DMS114 treated with DMSO at 0.1 percent for 48 hours (cell line): ENCODE results near the gene RGS18.
"Not testable (repeated sequence)": the region's sequence is repeated elsewhere in the genome, so short reads cannot be mapped to it uniquely, and the experiment has no call there.

Experiments
- DNase-seq: peaks from one replicate; lab custom pipeline; 2025; ENCODE audit not compliant: unreplicated experiment; lab: John Stamatoyannopoulos, UW

RGS18 gene, protein sequence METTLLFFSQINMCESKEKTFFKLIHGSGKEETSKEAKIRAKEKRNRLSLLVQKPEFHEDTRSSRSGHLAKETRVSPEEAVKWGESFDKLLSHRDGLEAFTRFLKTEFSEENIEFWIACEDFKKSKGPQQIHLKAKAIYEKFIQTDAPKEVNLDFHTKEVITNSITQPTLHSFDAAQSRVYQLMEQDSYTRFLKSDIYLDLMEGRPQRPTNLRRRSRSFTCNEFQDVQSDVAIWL

DNA sequence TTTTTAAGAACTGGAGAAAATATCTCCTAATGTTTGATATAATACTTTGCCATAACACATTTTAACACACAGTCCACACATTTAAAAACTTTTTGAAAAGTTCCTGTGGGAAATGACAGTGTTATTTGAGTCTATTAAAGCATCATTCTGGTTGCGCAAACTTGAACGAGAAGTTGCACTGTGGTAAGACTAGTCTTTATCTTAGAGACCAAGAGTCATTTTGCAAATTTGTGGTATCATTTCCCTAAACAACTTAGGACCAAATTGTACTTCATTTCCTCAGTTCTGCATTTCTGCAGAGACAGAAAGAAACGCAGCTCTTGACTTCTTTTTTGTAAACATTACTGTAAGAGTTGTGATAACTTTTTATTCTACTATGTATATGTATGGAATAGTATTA is at the start of gene RGS18:
RGS18 (plus strand) TSS at position 282 of the 400 bp plus-strand sequence. CDS start 176 bp downstream, outside the sequence.
- DNase-seq, result no peak

DNA sequence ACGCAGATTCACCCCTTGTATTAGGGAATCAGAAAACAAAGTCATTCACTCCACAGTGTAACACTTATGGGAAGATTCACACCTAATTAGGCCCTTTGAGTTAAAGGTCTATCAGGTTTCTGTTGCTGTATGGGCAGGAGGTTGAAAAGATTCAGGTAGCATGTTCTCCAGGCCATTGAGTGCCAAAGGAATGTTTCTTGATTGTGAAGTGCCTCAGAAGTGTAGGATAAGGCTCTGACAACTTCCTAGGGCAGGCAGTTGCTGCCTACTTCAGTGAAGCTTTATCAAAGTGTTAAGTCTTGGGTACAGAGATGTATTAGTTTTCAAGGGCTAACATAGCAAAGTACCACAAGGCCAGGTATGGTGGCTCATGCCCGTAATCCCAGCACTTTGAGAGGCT is 48.7 kb upstream of the RGS18 start:
- no peak for DNase-seq

DNA sequence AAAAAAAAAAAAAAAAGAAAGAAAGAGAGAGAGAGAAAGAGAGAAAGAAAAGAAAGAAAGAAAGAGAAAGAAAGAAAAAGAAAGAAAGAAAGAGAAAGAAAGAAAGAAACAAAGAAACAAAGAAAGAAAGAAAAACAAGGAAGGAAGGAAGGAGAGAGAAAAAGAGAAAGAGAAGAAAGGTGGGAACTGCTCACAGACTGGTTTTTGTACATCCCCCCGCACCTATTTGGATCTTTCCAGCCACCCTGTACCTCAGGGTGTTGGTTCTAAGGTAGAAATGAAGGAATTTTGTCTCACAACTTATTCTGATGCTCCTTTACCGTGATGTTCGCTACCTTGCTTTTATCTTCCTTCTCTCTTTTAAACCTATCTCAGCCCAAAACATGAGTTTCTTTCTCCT is 43.3 kb upstream of the RGS18 start:
- no peak for DNase-seq

DNA sequence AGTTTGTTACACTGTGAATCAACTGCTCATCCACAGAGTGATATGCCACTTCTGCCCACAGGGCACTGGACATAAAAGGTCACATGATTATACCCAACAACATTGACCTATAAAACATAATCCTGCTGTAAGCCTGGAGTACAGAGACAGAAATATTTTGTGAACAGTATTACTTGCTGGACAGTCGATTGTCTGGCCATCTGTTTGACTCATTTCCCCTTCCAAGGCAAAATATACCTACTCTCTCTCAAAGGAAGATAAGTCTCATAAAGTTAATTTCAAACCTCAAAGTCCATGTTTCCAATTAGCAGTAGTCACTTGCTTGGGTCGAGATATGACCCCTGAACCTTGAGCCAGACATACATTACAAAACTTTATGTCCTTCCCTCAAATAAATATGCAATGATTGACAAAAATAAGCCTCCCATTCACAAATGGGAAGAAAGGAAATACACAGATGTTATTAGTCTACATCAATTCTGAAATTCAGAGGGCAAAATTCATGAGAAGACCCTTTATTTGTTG is 39.3 kb upstream of the RGS18 start:
- DNase-seq, result no peak

DNA sequence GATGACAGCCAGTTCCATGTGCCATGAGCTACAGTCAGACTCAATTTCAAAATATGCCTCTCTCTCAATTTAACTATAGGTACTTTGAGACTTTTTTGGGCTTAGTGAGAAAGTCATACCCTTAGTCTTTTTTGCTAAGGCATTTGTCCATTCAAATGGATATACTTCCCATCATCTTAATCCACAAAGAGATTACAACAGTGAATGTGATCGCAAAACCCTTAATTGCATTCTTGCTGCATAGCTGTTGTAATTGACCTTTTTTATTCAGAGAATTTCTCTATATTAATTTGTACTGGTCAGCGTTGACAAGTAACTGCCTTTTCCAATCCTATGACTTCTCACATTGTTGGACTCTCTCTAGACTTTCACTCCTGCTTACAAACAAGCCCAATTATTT is 38.6 kb upstream of the RGS18 start:
- no peak for DNase-seq

DNA sequence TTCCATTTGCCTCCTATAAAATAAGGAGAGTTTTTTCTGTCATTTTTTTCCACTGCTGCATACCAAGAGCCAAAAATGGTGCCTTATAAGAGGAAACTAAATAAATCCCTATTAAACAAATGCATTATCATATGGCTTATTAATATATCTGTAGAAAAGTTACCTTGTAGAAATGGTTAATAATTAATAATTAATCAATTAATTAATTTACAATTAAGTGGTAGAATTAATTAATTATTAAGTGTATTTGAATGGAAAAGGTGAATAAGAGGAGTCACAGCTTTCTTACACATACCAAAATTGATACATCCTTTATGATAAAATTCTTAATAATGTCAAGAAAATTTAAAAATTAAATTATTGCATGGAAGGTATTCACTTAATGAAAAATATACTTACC is 35.6 kb upstream of the RGS18 start:
- no peak for DNase-seq

DNA sequence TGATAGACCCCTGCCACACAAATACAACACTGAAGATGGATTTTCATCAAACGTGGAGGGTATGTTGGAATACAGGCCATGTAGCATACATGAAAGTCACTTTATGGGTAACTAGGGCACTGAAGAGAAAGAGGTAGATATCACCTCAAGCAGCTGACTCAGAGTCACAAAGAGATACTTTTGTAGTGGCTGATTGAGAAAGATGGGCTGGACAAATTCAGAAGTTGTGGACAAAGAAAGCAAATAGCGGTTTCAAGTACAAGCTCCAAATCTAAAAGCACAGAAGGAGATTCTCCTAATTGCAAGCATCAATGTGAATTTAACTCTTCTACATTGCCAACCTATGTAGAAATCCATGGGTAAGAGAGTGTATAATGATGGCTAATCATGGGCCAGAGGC is 35.0 kb upstream of the RGS18 start:
- no peak for DNase-seq

DNA sequence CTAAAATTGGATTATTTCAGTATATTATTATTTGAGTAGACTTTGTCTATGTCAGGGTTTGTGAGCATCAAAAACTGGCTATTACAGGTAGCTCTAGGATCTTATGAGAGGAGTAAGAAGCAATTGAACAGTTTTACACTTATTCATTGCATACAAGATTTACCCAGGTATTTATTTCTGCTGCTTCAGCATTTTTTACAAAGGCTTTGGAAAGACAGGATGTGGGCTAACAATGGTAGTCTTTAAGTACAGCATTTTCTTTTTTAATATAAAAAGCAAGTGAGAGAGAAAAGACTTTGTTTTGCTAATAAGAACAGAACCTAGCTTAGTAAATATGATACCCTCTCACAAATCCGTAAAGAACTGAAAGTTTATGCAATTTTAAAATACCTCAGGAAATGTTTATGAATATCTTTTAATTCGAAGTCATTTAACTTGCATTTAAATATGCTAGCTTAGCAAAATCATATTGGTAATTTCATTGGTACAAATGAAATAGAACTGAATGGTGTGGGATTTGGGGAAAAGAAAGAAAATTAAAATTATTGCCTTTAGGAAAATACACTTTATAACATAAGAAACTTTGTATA is 32.1 kb upstream of the RGS18 start:
- DNase-seq, result no peak

DNA sequence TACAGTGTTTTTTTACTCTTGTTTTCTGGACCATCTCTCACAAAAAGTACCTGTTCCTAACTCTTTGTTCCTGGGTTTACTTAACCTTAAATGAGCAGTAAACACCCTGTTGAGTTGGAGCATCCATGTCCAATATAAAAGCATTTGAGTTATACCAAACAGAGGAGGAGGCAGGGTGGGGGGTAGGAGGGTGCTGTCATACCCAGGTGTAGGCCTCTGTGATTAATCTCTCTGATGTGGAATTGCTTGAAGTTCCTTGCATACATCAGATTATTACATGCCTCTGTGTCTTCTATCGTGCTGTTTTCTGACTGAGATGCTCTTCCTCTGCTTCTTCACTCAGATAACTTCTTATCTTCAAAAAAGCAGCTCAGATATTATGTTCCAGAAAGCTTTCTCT is 28.1 kb upstream of the RGS18 start:
- DNase-seq, result no peak

DNA sequence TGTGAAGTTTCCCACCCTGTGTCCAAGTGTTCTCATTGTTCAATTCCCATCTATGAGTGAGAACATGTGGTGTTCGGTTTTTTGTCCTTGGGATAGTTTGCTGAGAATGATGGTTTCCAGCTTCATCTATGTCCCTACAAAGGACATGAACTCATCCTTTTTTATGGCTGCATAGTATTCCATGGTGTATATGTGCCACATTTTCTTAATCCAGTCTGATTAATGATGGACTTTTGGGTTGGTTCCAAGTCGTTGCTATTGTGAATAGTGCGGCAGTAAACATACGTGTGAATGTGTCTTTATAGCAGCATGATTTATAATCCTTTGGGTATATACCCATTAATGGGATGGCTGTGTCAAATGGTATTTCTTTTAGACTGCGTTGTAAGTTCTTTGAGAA is 27.4 kb upstream of the RGS18 start:
- DNase-seq, result not testable (repeated sequence)

DNA sequence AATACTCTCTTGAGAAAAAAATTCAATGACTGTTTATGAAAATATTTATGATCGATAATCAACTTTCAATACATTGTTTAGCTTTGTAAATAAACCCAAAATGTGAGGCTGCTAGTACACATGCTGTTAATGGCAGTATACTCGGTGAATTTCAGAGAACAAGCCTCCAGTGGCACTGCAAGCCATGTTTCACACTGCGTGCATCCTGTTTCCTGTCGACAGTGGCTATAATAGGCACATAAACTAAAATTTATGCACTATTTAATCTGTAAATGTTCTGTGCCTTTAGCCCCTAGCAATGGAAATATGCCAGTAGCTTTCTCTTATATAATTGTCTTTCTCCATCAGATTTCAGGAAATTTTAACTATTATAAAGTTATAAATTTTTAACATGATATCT is 26.3 kb upstream of the RGS18 start:
- DNase-seq, result no peak

DNA sequence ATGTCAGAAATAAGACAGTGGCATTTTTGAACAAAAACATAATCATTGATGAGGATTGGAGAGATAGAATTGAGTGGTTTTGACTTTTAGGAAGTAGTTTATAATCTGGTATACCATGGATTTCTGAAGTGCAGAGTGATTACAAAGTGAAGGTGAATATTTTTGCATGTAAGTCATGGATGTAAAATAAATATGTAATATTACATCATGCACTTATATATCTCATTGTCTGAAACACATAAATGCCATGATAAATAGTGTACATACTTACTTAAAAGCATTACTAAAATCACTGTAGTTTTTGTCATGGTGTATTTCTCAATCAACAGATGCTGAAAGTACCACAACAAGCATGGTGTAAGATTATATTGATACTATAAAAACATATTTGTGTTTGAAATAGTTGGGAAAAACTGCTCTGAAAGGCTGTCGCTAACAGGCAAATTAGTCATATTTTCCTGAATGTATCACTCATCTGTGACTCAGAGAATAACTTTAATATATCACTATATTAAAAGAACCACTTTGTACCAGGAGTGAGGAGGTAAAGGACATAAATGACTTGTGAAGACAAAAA is 24.8 kb upstream of the RGS18 start:
- no peak for DNase-seq

DNA sequence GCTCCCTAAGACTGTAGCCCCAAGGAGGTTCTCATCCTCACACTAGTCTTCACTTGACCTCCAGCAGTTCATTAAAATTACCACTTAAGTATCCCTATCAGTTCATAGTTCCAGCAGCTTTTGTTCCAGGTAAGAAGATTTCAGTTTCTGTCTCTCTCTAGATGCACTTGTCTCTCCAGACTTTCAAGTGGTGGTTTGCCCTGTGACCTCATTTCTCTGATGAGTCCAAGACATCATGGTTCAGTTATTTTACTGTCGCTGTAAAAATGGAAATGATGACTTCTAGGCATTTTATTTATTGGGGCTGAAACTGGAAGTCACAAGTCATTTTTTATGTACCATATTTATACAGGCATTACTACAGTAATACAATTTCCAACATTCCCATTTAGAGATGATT is 17.9 kb upstream of the RGS18 start:
- no peak for DNase-seq

DNA sequence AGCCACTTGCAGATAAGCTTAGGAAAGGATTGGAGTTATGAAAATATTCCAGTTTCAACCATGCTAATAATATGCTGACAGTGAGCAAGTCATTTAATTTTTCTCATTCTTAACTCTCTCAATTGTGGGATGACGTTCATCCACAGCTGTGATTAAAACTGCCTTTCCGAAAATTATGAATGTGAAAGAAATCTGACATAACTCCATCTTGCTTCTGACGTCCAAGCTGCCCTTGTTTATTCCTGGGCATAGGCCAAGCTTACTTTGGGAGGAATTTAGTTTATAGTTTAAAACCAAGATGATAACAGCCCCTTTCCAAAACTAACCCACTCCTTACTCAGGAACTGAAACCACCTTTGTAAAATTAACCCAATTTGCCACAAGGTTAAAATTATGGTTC is 11.0 kb upstream of the RGS18 start:
- DNase-seq, result no peak

DNA sequence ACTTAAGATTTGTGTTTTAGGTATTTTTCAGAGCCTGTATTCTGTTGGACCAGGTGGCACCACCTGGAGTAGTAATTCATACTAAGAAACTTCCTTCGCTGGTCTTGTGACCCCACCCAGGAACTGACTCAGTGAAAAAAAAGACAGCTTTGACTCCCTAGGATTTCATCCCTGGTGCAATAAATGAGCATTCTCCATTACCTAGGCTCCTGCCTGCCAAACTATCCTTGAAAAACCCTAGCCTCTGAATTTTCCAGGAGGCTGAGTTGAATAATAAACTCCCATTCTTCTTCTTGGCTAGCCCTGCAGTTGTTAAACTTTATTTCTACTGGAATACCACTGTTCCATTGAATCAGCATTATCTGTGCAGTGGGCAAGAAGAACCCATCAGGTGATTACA is 10.6 kb upstream of the RGS18 start:
- no peak for DNase-seq

DNA sequence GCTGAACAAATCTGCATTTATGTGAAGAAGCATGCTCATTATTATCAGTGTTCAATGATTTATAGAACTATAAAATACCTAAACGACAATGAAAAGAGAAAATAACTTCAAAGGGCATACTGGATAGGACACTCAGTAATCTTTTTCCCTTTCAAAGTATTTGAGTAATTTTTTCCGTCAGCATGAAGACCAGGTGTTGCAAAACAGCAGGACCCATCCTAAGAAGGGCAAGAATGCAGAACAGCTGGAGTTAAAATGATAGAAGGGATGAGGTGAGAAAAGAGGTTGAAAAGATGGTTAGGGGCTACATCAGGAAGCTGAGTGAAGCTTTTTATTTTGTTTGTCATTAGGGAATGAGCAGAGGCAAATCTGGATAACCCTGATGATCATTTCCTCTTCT is 7.1 kb upstream of the RGS18 start:
- DNase-seq, result no peak

DNA sequence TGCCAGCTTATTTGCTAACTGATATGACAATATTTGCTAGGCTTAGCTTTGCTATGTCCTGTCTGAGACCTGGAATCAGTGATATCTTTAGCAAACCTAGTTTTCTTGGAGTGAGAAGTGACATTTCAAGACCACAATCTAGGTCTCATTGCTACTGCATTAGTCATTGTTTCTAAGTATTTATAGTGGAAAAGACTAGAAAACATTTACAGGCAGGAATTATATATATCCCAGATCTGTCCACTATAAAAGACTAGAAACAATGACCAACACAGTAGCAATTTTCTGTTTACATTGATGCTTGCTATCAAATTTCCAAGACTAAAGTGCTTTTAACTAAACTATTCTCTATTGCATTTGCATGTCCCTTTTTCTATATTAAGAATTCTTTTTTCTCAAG is 5.0 kb upstream of the RGS18 start:
- DNase-seq, result no peak

DNA sequence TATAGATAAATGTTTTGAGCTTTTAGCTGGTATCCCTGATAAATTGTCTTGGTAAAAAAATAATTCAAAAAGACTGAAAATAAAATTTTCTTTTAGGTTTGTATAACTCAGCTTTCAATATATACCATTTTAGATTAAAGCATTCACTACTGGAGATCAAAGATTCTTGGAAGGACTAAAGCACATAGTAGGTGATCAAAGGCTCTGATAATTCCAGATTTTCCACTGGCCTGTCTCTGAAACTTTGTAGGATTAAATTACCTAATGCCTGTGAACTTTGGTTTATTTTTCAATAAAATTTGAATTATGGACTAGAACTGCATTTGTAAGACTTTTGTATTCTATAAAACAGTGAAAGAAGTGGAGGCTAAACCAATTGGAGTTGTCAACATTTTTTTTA is 1.2 kb upstream of the RGS18 start:
- no peak for DNase-seq

DNA sequence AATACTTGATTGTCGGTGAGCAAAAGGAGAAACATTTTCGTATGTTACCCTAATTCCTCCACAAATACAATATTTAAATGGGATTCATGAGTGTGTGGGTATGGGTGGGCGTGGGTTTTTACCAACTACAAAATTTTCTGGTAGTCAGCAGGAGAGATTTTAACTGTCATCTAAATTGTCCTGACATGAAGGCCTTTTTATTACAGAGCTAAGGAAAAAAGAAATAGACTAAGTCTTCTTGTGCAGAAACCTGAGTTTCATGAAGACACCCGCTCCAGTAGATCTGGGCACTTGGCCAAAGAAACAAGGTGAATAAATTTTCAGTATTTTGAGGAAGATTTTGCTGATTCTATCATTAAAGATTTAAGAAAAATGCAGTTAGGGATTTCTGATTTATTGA is 752 bp downstream of the RGS18 start:
- no peak for DNase-seq

DNA sequence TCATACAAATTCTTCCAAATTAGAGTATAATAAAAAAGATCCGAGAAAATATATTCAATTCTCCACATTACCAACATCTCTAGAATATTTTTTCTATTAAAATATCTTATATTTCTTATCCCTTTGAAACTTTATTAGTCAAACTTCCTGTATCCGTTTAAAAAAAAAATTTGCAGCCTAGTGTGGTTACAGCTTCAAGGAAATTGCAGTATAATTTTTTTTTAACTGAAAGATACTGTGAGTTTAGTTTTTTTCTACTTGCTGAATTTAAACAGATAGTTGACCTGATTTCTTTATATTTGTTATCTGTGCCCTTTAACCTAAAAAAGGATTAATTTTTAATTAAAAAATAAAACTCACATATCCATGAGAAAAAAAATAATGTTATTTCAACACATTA is 1.5 kb downstream of the RGS18 start:
- DNase-seq, result no peak

DNA sequence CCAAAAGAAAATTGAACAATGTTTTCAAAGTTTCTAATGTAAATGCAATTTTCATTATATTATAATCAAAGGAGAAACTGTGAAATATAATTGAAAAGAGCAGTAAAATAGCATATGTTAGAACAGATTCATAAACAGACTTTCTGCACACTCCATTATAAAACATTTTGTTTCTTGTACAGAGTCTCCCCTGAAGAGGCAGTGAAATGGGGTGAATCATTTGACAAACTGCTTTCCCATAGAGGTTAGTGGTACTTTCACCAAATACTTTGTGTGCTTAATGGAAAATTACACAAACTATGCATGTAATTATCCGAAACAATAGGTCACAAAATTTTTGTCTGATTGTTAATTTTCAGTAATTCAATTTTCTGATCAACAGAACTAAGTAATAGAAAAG is 1.9 kb downstream of the RGS18 start:
- DNase-seq, result no peak

DNA sequence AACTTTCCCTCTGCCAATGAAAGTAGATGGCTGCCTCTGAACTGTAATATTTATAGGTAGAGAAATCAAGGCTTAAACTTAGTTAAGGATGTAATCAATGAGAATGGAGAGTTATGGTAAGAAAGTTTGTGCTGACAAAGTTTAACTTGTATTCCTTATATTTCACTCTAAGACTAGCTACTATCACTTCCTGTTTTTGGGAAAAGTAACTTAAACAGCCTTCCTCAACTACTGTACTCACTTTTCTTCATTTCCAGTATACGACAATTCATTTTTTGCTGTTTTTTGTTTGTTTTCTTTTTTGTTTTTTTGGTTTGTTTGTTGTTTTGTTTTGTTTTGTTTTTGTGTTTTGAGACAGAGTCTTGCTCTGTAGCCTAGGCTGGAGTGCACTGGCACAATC is 3.7 kb downstream of the RGS18 start:
- no peak for DNase-seq

DNA sequence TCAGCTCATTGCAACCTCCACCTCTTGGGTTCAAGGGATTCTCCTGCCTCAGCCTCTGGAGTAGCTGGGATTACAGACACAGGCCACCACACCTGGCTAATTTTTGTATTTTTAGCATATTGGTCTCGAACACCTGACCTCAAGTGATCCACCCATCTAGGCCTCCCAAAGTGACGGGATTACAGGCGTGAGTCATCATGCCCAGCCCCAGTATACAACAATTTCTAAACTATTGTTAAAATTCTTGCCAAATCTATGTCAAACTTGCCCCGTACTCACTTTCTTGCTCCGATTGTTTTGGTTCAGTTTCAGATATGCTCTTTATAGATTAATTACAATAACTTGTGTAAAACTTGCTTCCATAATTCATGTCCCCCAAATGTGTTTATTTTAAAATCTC is 4.1 kb downstream of the RGS18 start:
- DNase-seq, result no peak
